NT2/D1 (cell line): ENCODE data around the gene IGFBP6.
A peak's percentile ranks its signal among the peaks of the same experiment; 100 is the strongest.

ENCODE experiments used
- DNase-seq: peaks from one replicate; pipeline ENCODE4 v3.0.0-alpha.2; 2011; ENCODE audit warnings: low read depth, low spot score
- H3K27me3 ChIP-seq: 2 replicates; pipeline ENCODE4 v1.6.0; 2011; ENCODE audit warnings: mild to moderate bottlenecking; ENCODE audit not compliant: insufficient read length, insufficient read depth
- H3K36me3 ChIP-seq: 2 replicates; pipeline ENCODE4 v1.6.1; 2011; ENCODE audit warnings: mild to moderate bottlenecking, low read length, mixed read lengths; ENCODE audit not compliant: insufficient read depth, insufficient read length
- H3K4me1 ChIP-seq: 2 replicates; pipeline ENCODE4 v1.5.1; 2011; ENCODE audit not compliant: insufficient read depth, insufficient read length
- H3K4me3 ChIP-seq: 2 replicates; pipeline ENCODE4 v1.5.1; 2011; ENCODE audit warnings: low read depth; ENCODE audit not compliant: insufficient read length
- H3K9ac ChIP-seq: 2 replicates; pipeline ENCODE4 v1.6.0; 2011; ENCODE audit warnings: low read depth; ENCODE audit not compliant: insufficient read length
- H3K9me3 ChIP-seq: 2 replicates; pipeline ENCODE4 v1.5.1; 2011; ENCODE audit warnings: mild to moderate bottlenecking, low read length; ENCODE audit not compliant: insufficient read depth
- SUZ12 ChIP-seq: IDR thresholded peaks from 2 replicates; pipeline ENCODE4 v1.6.1; 2011; ENCODE audit not compliant: insufficient read length, insufficient read depth; ENCODE audit errors: extremely low read depth
- YY1 ChIP-seq: IDR thresholded peaks from 2 replicates; pipeline ENCODE4 v1.6.1; 2011; ENCODE audit not compliant: insufficient read length, insufficient read depth
- ZNF274 ChIP-seq: IDR thresholded peaks from 2 replicates; pipeline ENCODE4 v1.6.1; 2011; ENCODE audit warnings: mild to moderate bottlenecking, low read depth, low read length

IGFBP6 gene

GRCh38 chr12:53065975-53066931 lies 31.2 kb upstream of the IGFBP6 start:
- no peaks in the 10 kb centered on the region for H3K27me3 ChIP-seq
- TF ChIP-seq SUZ12: no peak
- no peak for TF ChIP-seq YY1
- TF ChIP-seq ZNF274: no peak
- no peak for DNase-seq
- H3K4me1 ChIP-seq: peaks cover 34% of the 10 kb centered on the region
- no peak overlapping the region for H3K4me3 ChIP-seq
- H3K9me3 ChIP-seq: no peaks in the 10 kb centered on the region
- peak overlapping the region; percentile 39 for H3K9ac ChIP-seq
- peaks cover 29% of the 10 kb centered on the region for H3K36me3 ChIP-seq

GRCh38 chr12:53067074-53067992 lies 30.1 kb upstream of the IGFBP6 start:
- TF ChIP-seq ZNF274 (no peak), YY1 (no peak), SUZ12 (no peak)
- Histone ChIP-seq H3K36me3 (peaks cover 29% of the 10 kb centered on the region), H3K27me3 (no peaks in the 10 kb centered on the region), H3K9me3 (no peaks in the 10 kb centered on the region), H3K4me3 (no peak overlapping the region), H3K4me1 (peaks cover 37% of the 10 kb centered on the region), H3K9ac (no peak overlapping the region)
- DNase-seq: no peak

GRCh38 chr12:53067993-53068770 lies 29.3 kb upstream of the IGFBP6 start:
- H3K36me3 ChIP-seq: peaks cover 34% of the 10 kb centered on the region
- no peaks in the 10 kb centered on the region for H3K27me3 ChIP-seq
- no peaks in the 10 kb centered on the region for H3K9me3 ChIP-seq
- no peak for TF ChIP-seq YY1
- DNase-seq: no peak
- peak overlapping the region; percentile 17 for H3K9ac ChIP-seq
- H3K4me3 ChIP-seq: no peak overlapping the region
- H3K4me1 ChIP-seq: peaks cover 42% of the 10 kb centered on the region

- no peak for TF ChIP-seq ZNF274
- no peak for TF ChIP-seq SUZ12
- TF ChIP-seq YY1: no peak
- H3K4me3 ChIP-seq: no peak overlapping the region
- H3K36me3 ChIP-seq: peaks cover 35% of the 10 kb centered on the region
- no peaks in the 10 kb centered on the region for H3K27me3 ChIP-seq
- H3K9ac ChIP-seq: no peak overlapping the region
- DNase-seq: no peak
- peaks cover 41% of the 10 kb centered on the region for H3K4me1 ChIP-seq
- H3K9me3 ChIP-seq: no peaks in the 10 kb centered on the region
These were observed 28.5 kb upstream of the IGFBP6 start for GRCh38 chr12:53068811-53069585.

GRCh38 chr12:53069621-53070410 lies 27.7 kb upstream of the IGFBP6 start:
- peaks cover 40% of the 10 kb centered on the region for H3K36me3 ChIP-seq
- H3K27me3 ChIP-seq: no peaks in the 10 kb centered on the region
- H3K4me3 ChIP-seq: no peak overlapping the region
- no peak for TF ChIP-seq SUZ12
- TF ChIP-seq YY1: no peak
- TF ChIP-seq ZNF274: no peak
- H3K9ac ChIP-seq: no peak overlapping the region
- no peaks in the 10 kb centered on the region for H3K9me3 ChIP-seq
- DNase-seq: no peak
- peaks cover 41% of the 10 kb centered on the region for H3K4me1 ChIP-seq

- no peaks in the 10 kb centered on the region for H3K9me3 ChIP-seq
- no peaks in the 10 kb centered on the region for H3K27me3 ChIP-seq
- peaks cover 41% of the 10 kb centered on the region for H3K4me1 ChIP-seq
- H3K9ac ChIP-seq: peak overlapping the region; percentile 23
- TF ChIP-seq ZNF274: no peak
- no peak for TF ChIP-seq YY1
- TF ChIP-seq SUZ12: no peak
- no peak for DNase-seq
- H3K4me3 ChIP-seq: no peak overlapping the region
- H3K36me3 ChIP-seq: peaks cover 31% of the 10 kb centered on the region
These were observed 26.5 kb upstream of the IGFBP6 start for GRCh38 chr12:53070877-53071492.
